Loucy (cell line): ENCODE measurements around the gene GRB14.

ENCODE experiments used
- H2AFZ ChIP-seq: fragments of 200-600 bp; sonication (generic); 2 replicates; pipeline ENCODE4 v1.6.0; 2016; ENCODE audit warnings: antibody characterized with exemption, mild to moderate bottlenecking, low read length, moderate library complexity
- H3F3A ChIP-seq: fragments of 200-600 bp; 2 replicates; pipeline ENCODE4 v1.6.0; 2016; ENCODE audit warnings: antibody characterized with exemption, low read depth, mild to moderate bottlenecking
- H3K27me3 ChIP-seq: fragments of 200-600 bp; sonication (generic); 2 replicates; pipeline ENCODE4 v1.6.1; 2014; ENCODE audit warnings: low read length, mild to moderate bottlenecking; ENCODE audit not compliant: insufficient read depth, poor library complexity, severe bottlenecking
- H3K36me3 ChIP-seq: fragments of 200-600 bp; sonication (generic); 2 replicates; pipeline ENCODE4 v1.6.1; 2016; ENCODE audit warnings: low read length; ENCODE audit not compliant: insufficient read depth
- H3K4me1 ChIP-seq: fragments of 200-600 bp; sonication (generic); 2 replicates; pipeline ENCODE4 v1.5.1; 2014; ENCODE audit warnings: low read length, mild to moderate bottlenecking; ENCODE audit not compliant: insufficient read depth, poor library complexity, severe bottlenecking
- H3K4me2 ChIP-seq: fragments of 200-600 bp; sonication (generic); 2 replicates; pipeline ENCODE4 v1.6.0; 2014; ENCODE audit warnings: antibody characterized with exemption, low read length, low read depth, mild to moderate bottlenecking; ENCODE audit not compliant: poor library complexity, severe bottlenecking
- H3K4me3 ChIP-seq: fragments of 200-600 bp; sonication (generic); 2 replicates; pipeline ENCODE4 v1.5.1; 2014; ENCODE audit warnings: low read length, mild to moderate bottlenecking, mixed read lengths; ENCODE audit not compliant: poor library complexity, severe bottlenecking
- H3K79me2 ChIP-seq: fragments of 200-600 bp; sonication (generic); 2 replicates; pipeline ENCODE4 v1.6.1; 2014; ENCODE audit warnings: low read length; ENCODE audit not compliant: insufficient read depth
- H3K9ac ChIP-seq: fragments of 200-600 bp; sonication (generic); 2 replicates; pipeline ENCODE4 v1.6.0; 2014; ENCODE audit warnings: mild to moderate bottlenecking, low read depth, low read length, moderate library complexity; ENCODE audit not compliant: poor library complexity, severe bottlenecking
- H3K9me2 ChIP-seq: fragments of 200-600 bp; sonication (generic); replicated peaks from 2 replicates; pipeline ENCODE4 v1.6.1; 2016; ENCODE audit warnings: low read depth, low read length, mixed read lengths
- H3K9me3 ChIP-seq: fragments of 200-600 bp; sonication (generic); 2 replicates; pipeline ENCODE4 v1.6.1; 2014; ENCODE audit warnings: mild to moderate bottlenecking, antibody characterized with exemption, low read length, low read depth; ENCODE audit not compliant: insufficient read depth
- H4K20me1 ChIP-seq: fragments of 200-600 bp; sonication (generic); 2 replicates; pipeline ENCODE4 v1.6.0; 2014; ENCODE audit warnings: antibody characterized with exemption, low read length, mild to moderate bottlenecking; ENCODE audit not compliant: insufficient read depth, poor library complexity, severe bottlenecking
- EZH2phosphoT487 ChIP-seq: fragments of 200-600 bp; IDR thresholded peaks from 2 replicates; pipeline ENCODE4 v1.6.1; 2018; ENCODE audit warnings: antibody characterized with exemption, mild to moderate bottlenecking, moderate library complexity, borderline replicate concordance
- TF ChIP-seq, protein P1 (sequence below): fragments of 200-600 bp; sonication (generic); conservative IDR thresholded peaks from 2 replicates; pipeline ENCODE4 v1.5.1; 2014; ENCODE audit warnings: mild to moderate bottlenecking, antibody characterized with exemption, low read length

GRB14 gene

DNA sequence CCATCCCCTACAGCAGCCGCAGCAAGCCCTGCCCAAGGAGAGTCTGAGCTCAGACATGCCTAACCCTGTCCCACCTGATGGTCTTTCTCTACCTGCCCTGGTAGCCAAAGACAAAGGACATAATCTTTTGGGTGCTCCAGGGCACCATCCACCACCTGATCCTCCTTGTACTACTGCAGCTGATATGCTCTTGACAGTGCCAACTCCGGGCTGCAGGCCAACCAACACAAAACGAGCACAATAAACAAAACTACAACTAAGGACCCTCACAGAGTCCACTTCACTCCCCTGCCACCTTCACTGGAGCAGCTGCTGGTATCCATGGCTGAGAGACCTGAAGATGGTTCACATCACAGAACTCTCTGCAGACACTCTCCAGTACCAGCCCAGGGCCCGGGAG lies 106.3 kb downstream of the GRB14 start:
- Histone ChIP-seq H4K20me1 (no peaks in the 10 kb centered on the region), H3K27me3 (no peaks in the 10 kb centered on the region), H3K9me2 (no peaks in the 10 kb centered on the region), H3F3A (no peaks in the 10 kb centered on the region), H3K4me2 (no peak overlapping the region), H3K79me2 (no peaks in the 10 kb centered on the region), H3K9me3 (peaks cover 6% of the 10 kb centered on the region), H2AFZ (no peak overlapping the region), H3K4me1 (peaks cover 21% of the 10 kb centered on the region), H3K4me3 (no peak overlapping the region), H3K9ac (no peak overlapping the region), H3K36me3 (no peaks in the 10 kb centered on the region)
- no peak for TF ChIP-seq EZH2phosphoT487
- TF ChIP-seq, protein P1, sequence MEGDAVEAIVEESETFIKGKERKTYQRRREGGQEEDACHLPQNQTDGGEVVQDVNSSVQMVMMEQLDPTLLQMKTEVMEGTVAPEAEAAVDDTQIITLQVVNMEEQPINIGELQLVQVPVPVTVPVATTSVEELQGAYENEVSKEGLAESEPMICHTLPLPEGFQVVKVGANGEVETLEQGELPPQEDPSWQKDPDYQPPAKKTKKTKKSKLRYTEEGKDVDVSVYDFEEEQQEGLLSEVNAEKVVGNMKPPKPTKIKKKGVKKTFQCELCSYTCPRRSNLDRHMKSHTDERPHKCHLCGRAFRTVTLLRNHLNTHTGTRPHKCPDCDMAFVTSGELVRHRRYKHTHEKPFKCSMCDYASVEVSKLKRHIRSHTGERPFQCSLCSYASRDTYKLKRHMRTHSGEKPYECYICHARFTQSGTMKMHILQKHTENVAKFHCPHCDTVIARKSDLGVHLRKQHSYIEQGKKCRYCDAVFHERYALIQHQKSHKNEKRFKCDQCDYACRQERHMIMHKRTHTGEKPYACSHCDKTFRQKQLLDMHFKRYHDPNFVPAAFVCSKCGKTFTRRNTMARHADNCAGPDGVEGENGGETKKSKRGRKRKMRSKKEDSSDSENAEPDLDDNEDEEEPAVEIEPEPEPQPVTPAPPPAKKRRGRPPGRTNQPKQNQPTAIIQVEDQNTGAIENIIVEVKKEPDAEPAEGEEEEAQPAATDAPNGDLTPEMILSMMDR = no peak

DNA sequence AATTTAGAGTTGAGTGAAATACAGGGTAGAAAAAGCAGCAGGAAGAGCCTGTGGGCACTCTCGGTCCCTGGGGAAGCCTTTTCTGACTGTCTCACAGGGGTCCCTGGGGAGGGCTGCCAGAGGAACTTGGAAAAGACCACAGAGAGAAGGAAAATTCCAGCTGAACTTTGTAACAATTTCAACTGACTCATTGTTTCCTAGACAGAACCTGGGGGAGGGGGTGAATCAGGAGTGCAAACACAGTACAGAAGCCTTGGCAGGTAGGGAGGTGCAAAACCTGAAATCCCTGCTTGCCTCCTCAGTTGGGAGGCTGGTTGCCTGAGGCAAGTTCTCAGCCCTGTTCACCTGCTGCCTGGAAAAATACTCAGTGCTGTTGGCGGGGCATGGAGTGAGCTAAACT lies 106.8 kb downstream of the GRB14 start:
- H3K9ac ChIP-seq = no peak overlapping the region
- no peak overlapping the region for H3K4me2 ChIP-seq

DNA sequence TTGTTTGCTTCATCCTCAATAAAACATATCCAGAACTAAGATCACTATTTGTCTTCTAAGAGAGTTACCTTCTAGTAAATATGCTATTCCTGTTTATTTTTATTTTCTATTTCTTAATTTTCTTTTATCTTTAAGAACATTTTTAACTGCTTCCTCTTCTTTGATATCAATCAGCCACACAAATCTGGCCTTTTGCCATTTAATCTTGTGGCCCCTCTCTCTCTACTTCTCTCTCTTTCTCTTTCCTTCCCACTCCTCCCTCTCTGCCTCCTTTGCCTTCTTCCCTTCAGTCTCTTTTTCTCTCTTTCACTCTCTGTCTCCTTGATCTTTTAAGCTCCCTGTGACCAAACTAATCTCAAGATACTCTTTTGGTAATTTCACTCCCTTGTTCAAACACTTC lies 108.4 kb downstream of the GRB14 start:
- Histone ChIP-seq H2AFZ (no peak overlapping the region), H3K4me3 (no peak overlapping the region), H4K20me1 (no peaks in the 10 kb centered on the region), H3F3A (no peaks in the 10 kb centered on the region), H3K9me3 (peaks cover 6% of the 10 kb centered on the region), H3K79me2 (no peaks in the 10 kb centered on the region), H3K4me1 (peaks cover 21% of the 10 kb centered on the region), H3K4me2 (no peak overlapping the region), H3K27me3 (no peaks in the 10 kb centered on the region), H3K36me3 (no peaks in the 10 kb centered on the region), H3K9me2 (no peaks in the 10 kb centered on the region), H3K9ac (no peak overlapping the region)
- TF ChIP-seq EZH2phosphoT487 = no peak
- TF ChIP-seq, protein P1 = no peak

More for the DNA sequence above, 106.8 kb downstream of the GRB14 start:
- Histone ChIP-seq H4K20me1 (no peaks in the 10 kb centered on the region), H3K4me3 (no peak overlapping the region), H3K79me2 (no peaks in the 10 kb centered on the region), H3F3A (no peaks in the 10 kb centered on the region), H3K4me1 (peaks cover 21% of the 10 kb centered on the region), H2AFZ (no peak overlapping the region), H3K9me2 (no peaks in the 10 kb centered on the region), H3K9me3 (peaks cover 6% of the 10 kb centered on the region), H3K36me3 (no peaks in the 10 kb centered on the region), H3K27me3 (no peaks in the 10 kb centered on the region)
- TF ChIP-seq, protein P1 = no peak
- no peak for TF ChIP-seq EZH2phosphoT487
